Suprapubic skin (tissue), 3 donors: ENCODE data around the gene FHOD3.

ENCODE experiments used
- EP300 ChIP-seq: sonication (generic); formaldehyde crosslinking; IDR thresholded peaks from one replicate; pipeline ENCODE4 v1.6.1; 2017; ENCODE audit warnings: antibody characterized with exemption
- POLR2A ChIP-seq, 2 donors: fragments of 450-650 bp; IDR thresholded peaks; one replicate each; pipeline ENCODE4 v1.6.1; 2017; ENCODE audit warnings: antibody characterized with exemption in 2 of 2, mild to moderate bottlenecking in 2 of 2, moderate library complexity in 2 of 2
- TF ChIP-seq, protein P1 (sequence below), 2 donors: fragments of 200-600 bp in 1 of 2; fragments of 450-650 bp in 1 of 2; sonication (generic) in 1 of 2; IDR thresholded peaks; one replicate each; pipeline ENCODE4 v1.5.1; 2016 to 2019; ENCODE audit warnings: antibody characterized with exemption in 2 of 2, mild to moderate bottlenecking in 1 of 2, moderate library complexity in 1 of 2

DNA sequence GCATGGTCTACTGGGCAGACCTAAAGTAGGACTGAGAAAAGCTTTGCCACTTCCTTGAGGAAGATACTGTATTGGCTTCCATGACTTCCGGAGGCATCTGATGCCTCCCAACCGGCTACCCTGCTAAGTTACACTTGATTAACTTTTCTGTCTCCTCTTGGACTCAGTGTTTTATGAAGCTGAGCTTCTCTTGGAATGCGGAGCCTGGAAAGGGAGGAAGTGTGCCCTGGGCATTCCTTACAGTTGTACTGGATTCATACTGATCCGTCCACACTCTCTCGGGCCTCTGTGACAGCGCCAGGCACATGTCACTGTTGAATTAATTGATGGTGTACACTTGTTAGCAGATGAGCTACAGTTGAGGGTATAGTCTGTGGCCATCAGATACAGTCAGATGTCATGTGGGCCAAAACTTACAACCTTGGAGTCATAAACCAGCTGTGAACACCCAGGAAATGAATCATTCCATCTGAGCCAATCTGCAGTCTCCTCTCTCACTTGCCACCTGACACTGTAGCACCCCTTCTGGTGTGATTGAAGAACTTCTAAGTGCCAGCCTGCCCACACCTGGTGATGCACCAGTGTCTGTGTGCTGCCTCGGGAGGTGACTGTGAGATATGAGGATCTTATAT, 122.5 kb downstream of the FHOD3 start:
- TF ChIP-seq, protein P1, sequence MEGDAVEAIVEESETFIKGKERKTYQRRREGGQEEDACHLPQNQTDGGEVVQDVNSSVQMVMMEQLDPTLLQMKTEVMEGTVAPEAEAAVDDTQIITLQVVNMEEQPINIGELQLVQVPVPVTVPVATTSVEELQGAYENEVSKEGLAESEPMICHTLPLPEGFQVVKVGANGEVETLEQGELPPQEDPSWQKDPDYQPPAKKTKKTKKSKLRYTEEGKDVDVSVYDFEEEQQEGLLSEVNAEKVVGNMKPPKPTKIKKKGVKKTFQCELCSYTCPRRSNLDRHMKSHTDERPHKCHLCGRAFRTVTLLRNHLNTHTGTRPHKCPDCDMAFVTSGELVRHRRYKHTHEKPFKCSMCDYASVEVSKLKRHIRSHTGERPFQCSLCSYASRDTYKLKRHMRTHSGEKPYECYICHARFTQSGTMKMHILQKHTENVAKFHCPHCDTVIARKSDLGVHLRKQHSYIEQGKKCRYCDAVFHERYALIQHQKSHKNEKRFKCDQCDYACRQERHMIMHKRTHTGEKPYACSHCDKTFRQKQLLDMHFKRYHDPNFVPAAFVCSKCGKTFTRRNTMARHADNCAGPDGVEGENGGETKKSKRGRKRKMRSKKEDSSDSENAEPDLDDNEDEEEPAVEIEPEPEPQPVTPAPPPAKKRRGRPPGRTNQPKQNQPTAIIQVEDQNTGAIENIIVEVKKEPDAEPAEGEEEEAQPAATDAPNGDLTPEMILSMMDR (IDR thresholded peaks at IDR 0.05) = peak; percentile 6 to 23
- TF ChIP-seq POLR2A (IDR thresholded peaks at IDR 0.05) = no peak
- no peak for TF ChIP-seq EP300
